H1 (cell line): Measurements from ENCODE around the gene DOCK10. TPM values are rescaled to one million over a fixed set of nuclear protein-coding genes. Genes with fewer than 3 reads are reported as not detected.

Experiments
- CTCF ChIA-PET: fragments of 300-600 bp; sonication (Branson Sonifier 250); formaldehyde crosslinking; loops from one replicate; lab custom pipeline; 2021; ENCODE audit not compliant: partially characterized antibody; lab: Charles Lee
- POLR2A ChIA-PET: fragments of 300-600 bp; sonication (Branson Sonifier 250); formaldehyde crosslinking; loops from one replicate; lab custom pipeline; 2021; ENCODE audit warnings: inconsistent platforms; ENCODE audit not compliant: partially characterized antibody; lab: Charles Lee
- DNase-seq, 2 experiments: peaks; one replicate each; pipeline versions ENCODE4 v3.0.0 to v3.0.0-alpha.2; 2010 to 2022; ENCODE audit warnings: low spot score in 2 of 2, low read depth in 1 of 2, mixed read lengths in 1 of 2
- FAIRE-seq: peaks from 2 replicates; lab custom pipeline; 2011; peaks lifted over from hg19 to GRCh38; lab: Jason Lieb, UNC
- H2AFZ ChIP-seq: 2 replicates; pipeline ENCODE4 v1.8.1; 2012; ENCODE audit warnings: low read length, inconsistent platforms
- H2AK5ac ChIP-seq: 2 replicates; pipeline ENCODE4 v1.6.1; 2013; ENCODE audit warnings: low read depth, low read length
- H2BK120ac ChIP-seq: replicated peaks from 2 replicates; pipeline ENCODE3; 2013; ENCODE audit warnings: low read depth, low read length, inconsistent platforms
- H2BK12ac ChIP-seq: 2 replicates; pipeline ENCODE4 v1.6.1; 2013; ENCODE audit warnings: low read depth, low read length
- H2BK15ac ChIP-seq: 2 replicates; pipeline ENCODE4 v1.6.1; 2013; ENCODE audit warnings: low read length
- H2BK20ac ChIP-seq: 2 replicates; pipeline ENCODE4 v1.6.1; 2013; ENCODE audit warnings: low read length
- H2BK5ac ChIP-seq: 2 replicates; pipeline ENCODE4 v1.6.1; 2013; ENCODE audit warnings: low read depth, low read length
- H3K14ac ChIP-seq: 2 replicates; pipeline ENCODE4 v1.6.1; 2013; ENCODE audit warnings: inconsistent platforms; ENCODE audit not compliant: insufficient read length
- H3K18ac ChIP-seq: 2 replicates; pipeline ENCODE4 v1.6.1; 2013; ENCODE audit warnings: low read length; ENCODE audit errors: extremely low read depth
- H3K23ac ChIP-seq: 2 replicates; pipeline ENCODE4 v1.6.1; 2013; ENCODE audit warnings: inconsistent platforms; ENCODE audit not compliant: insufficient read length
- H3K23me2 ChIP-seq: 2 replicates; pipeline ENCODE4 v1.6.1; 2013; ENCODE audit warnings: low read depth, low read length
- H3K27ac ChIP-seq: 2 replicates; pipeline ENCODE4 v1.6.1; 2011; ENCODE audit warnings: low read depth, low read length, inconsistent platforms
- H3K27me3 ChIP-seq, 4 experiments: replicated peaks in 1 of 4; 1 replicate in 1 of 4; 2 replicates in 3 of 4; pipeline versions ENCODE4 v1.6.1 to v1.8.1; 2011 to 2013; ENCODE audit warnings: low read length in 3 of 4, mild to moderate bottlenecking in 3 of 4, inconsistent platforms in 2 of 4, mixed read lengths in 2 of 4, moderate library complexity in 1 of 4; ENCODE audit not compliant: control insufficient read depth in 3 of 4, insufficient read depth in 3 of 4; ENCODE audit errors: extremely low read depth in 1 of 4
- H3K36me3 ChIP-seq, 4 experiments: 2 replicates each; pipeline versions ENCODE4 v1.6.1 to v1.8.1; 2011 to 2013; ENCODE audit warnings: mild to moderate bottlenecking in 4 of 4, low read length in 3 of 4, moderate library complexity in 2 of 4, control low read depth in 1 of 4, inconsistent platforms in 1 of 4; ENCODE audit not compliant: insufficient read depth in 4 of 4, control insufficient read depth in 2 of 4
- H3K4ac ChIP-seq: replicated peaks from 2 replicates; pipeline ENCODE3; 2013; ENCODE audit warnings: low read length, low read depth, mixed read lengths, inconsistent platforms; ENCODE audit not compliant: insufficient read length
- H3K4me1 ChIP-seq, 4 experiments: replicated peaks in 1 of 4; 1 replicate in 1 of 4; 2 replicates in 3 of 4; pipeline versions ENCODE4 v1.6.1 to v1.8.1; 2011 to 2013; ENCODE audit warnings: low read length in 3 of 4, inconsistent platforms in 2 of 4, mixed read lengths in 1 of 4; ENCODE audit not compliant: insufficient read depth in 4 of 4, control insufficient read depth in 3 of 4
- H3K4me2 ChIP-seq, 2 experiments: 2 replicates each; pipeline versions ENCODE4 v1.6.1 to v1.8.1; 2011 to 2013; ENCODE audit warnings: low read depth in 2 of 2, low read length in 2 of 2, control low read depth in 1 of 2, inconsistent platforms in 1 of 2, mild to moderate bottlenecking in 1 of 2; ENCODE audit not compliant: insufficient read depth in 1 of 2
- H3K4me3 ChIP-seq, 4 experiments: fragments of 200-600, 300-600 bp in 1 of 4; sonication (generic), shearing (Covaris generic), sonication (Bioruptor Twin) in 1 of 4; 2 replicates each; pipeline versions ENCODE4 v1.5.1 to v1.8.1; 2011 to 2016; ENCODE audit warnings: low read length in 4 of 4, low read depth in 3 of 4, control low read depth in 2 of 4, inconsistent platforms in 2 of 4, mild to moderate bottlenecking in 2 of 4, mixed read lengths in 1 of 4, moderate library complexity in 1 of 4; ENCODE audit not compliant: insufficient read depth in 2 of 4; ENCODE audit errors: extremely low read depth in 1 of 4
- H3K56ac ChIP-seq: replicated peaks from 2 replicates; pipeline ENCODE3; 2013; ENCODE audit warnings: low read depth, mild to moderate bottlenecking, mixed read lengths, low read length, inconsistent platforms; ENCODE audit not compliant: insufficient read length
- H3K79me1 ChIP-seq: 2 replicates; pipeline ENCODE4 v1.6.1; 2013; ENCODE audit warnings: low read depth, low read length, control low read depth
- H3K79me2 ChIP-seq, 2 experiments: 2 replicates each; pipeline versions ENCODE4 v1.6.1 to v1.8.1; 2012 to 2013; ENCODE audit warnings: low read length in 2 of 2, mild to moderate bottlenecking in 2 of 2, inconsistent platforms in 1 of 2; ENCODE audit not compliant: insufficient read depth in 2 of 2, control insufficient read depth in 1 of 2
- H3K9ac ChIP-seq, 4 experiments: replicated peaks in 1 of 4; 1 replicate in 1 of 4; 2 replicates in 3 of 4; pipeline versions ENCODE4 v1.6.1 to v1.8.1; 2011 to 2013; ENCODE audit warnings: low read depth in 3 of 4, low read length in 3 of 4, control low read depth in 2 of 4, mild to moderate bottlenecking in 2 of 4, moderate library complexity in 2 of 4, inconsistent platforms in 1 of 4; ENCODE audit errors: extremely low read depth in 1 of 4
- H3K9me3 ChIP-seq, 2 experiments: 2 replicates each; pipeline versions ENCODE4 v1.6.1 to v1.8.1; 2012 to 2013; ENCODE audit warnings: mild to moderate bottlenecking in 2 of 2, moderate library complexity in 2 of 2, control low read depth in 1 of 2, inconsistent platforms in 1 of 2, low read depth in 1 of 2, low read length in 1 of 2, mixed read lengths in 1 of 2; ENCODE audit not compliant: insufficient read depth in 2 of 2
- H4K20me1 ChIP-seq, 2 experiments: replicated peaks in 1 of 2; 2 replicates each; pipeline versions ENCODE3 to v1.8.1; 2011 to 2013; ENCODE audit warnings: inconsistent platforms in 2 of 2, low read length in 2 of 2, mild to moderate bottlenecking in 1 of 2; ENCODE audit not compliant: insufficient read depth in 2 of 2, control insufficient read depth in 1 of 2
- H4K5ac ChIP-seq: 2 replicates; pipeline ENCODE4 v1.6.1; 2013; ENCODE audit warnings: low read length, low read depth, mixed read lengths, inconsistent platforms; ENCODE audit not compliant: insufficient read length
- H4K8ac ChIP-seq: 2 replicates; pipeline ENCODE4 v1.8.0; 2013; ENCODE audit warnings: mild to moderate bottlenecking, moderate library complexity, low read length, inconsistent platforms; ENCODE audit not compliant: insufficient read depth; ENCODE audit errors: extremely low read depth
- H4K91ac ChIP-seq: replicated peaks from 2 replicates; pipeline ENCODE3; 2013; ENCODE audit warnings: low read length, mixed read lengths, inconsistent platforms; ENCODE audit not compliant: insufficient read length
- ASH2L ChIP-seq: fragments of 200-600, 300-600 bp; sonication (generic); IDR thresholded peaks from one replicate; pipeline ENCODE4 v1.7.1; 2017; ENCODE audit warnings: low read length
- CBX5 ChIP-seq: fragments of 300-800, 300-1000 bp; sonication (generic); IDR thresholded peaks from 2 replicates; pipeline ENCODE4 v1.7.1; 2016; ENCODE audit warnings: antibody characterized with exemption, low read length, low read depth
- EGR1 ChIP-seq: IDR thresholded peaks from 2 replicates; pipeline ENCODE4 v1.6.1; 2011; ENCODE audit warnings: low read depth, low read length, borderline replicate concordance
- EP300 ChIP-seq, 2 experiments: IDR thresholded peaks; 1 replicate in 1 of 2; 2 replicates in 1 of 2; pipeline ENCODE4 v1.6.1; 2011 to 2012; ENCODE audit warnings: low read depth in 2 of 2, low read length in 2 of 2, mild to moderate bottlenecking in 2 of 2, borderline replicate concordance in 1 of 2, inconsistent platforms in 1 of 2, moderate library complexity in 1 of 2
- NANOG ChIP-seq: IDR thresholded peaks from 2 replicates; pipeline ENCODE4 v1.6.1; 2011; ENCODE audit warnings: low read length, low read depth, mild to moderate bottlenecking, inconsistent platforms; ENCODE audit not compliant: insufficient read depth, poor library complexity, severe bottlenecking
- RBBP5 ChIP-seq: IDR thresholded peaks from 2 replicates; pipeline ENCODE4 v1.7.1; 2012; ENCODE audit warnings: low read depth, mild to moderate bottlenecking, inconsistent platforms, low read length, moderate library complexity, borderline replicate concordance
- RFX5 ChIP-seq: IDR thresholded peaks from 2 replicates; pipeline ENCODE4 v1.6.1; 2011; ENCODE audit warnings: low read depth, low read length, improper control_type of control experiment, borderline replicate concordance
- SIRT6 ChIP-seq: IDR thresholded peaks from one replicate; pipeline ENCODE4 v1.7.1; 2012; ENCODE audit warnings: low read length, inconsistent platforms
- SP1 ChIP-seq: IDR thresholded peaks from 2 replicates; pipeline ENCODE4 v1.6.1; 2011; ENCODE audit warnings: low read depth, low read length
- WGBS, 2 experiments: shearing (Covaris generic) in 1 of 2; methylation state at CpG; one replicate each; pipeline versions ENCODE4 v1.1.6 to v1.1.7; 2013 to 2015; ENCODE audit warnings: low lambda C conversion rate in 2 of 2, mixed read lengths in 2 of 2, inconsistent platforms in 1 of 2, low coverage in 1 of 2, missing lambda C conversion rate in 1 of 2; ENCODE audit not compliant: insufficient replicate concordance in 2 of 2, insufficient coverage in 1 of 2, insufficient read length in 1 of 2; ENCODE audit errors: extremely low coverage in 1 of 2, missing lambda C conversion rate in 1 of 2; 5-methylcytosine and 5-hydroxymethylcytosine counted together
- polyA plus RNA-seq, 7 experiments: library from polyadenylated mRNA; depleted of rRNA in 3 of 7; stranded (reverse) in 5 of 7; unstranded in 2 of 7; fragments of >200 nt in 5 of 7; fragments of 200-250 nt in 2 of 7; gene quantifications; 1 replicate in 5 of 7; 2 replicates in 1 of 7; 4 replicates in 1 of 7; pipeline versions ENCODE4 v1.2.1 to v1.2.3, GENCODE V29; 2011 to 2013; ENCODE audit warnings: missing spikeins in 2 of 7, mixed read lengths in 2 of 7
- total RNA-seq: library from RNA; stranded (reverse); fragmentation: NEBNext Ultra II Directional; extraction: Animal tissue kit (Norgen Biotek cat#: 25700); gene quantifications from 2 replicates; pipeline ENCODE4 v1.2.1, GENCODE V29; 2021
- TF ChIP-seq, protein P1 (sequence below), 3 experiments: IDR thresholded peaks; 1 replicate in 2 of 3; 2 replicates in 1 of 3; pipeline versions ENCODE4 v1.5.1 to v1.6.1; 2011; ENCODE audit warnings: low read length in 3 of 3, mild to moderate bottlenecking in 3 of 3, inconsistent platforms in 2 of 3, low read depth in 1 of 3, moderate library complexity in 1 of 3; ENCODE audit not compliant: insufficient read depth in 1 of 3; ENCODE audit errors: control extremely low read depth in 1 of 3
- TF ChIP-seq, protein P2 (sequence below): IDR thresholded peaks from 2 replicates; pipeline ENCODE4 v1.6.1; 2012; ENCODE audit warnings: inconsistent platforms

The DOCK10 gene
- total and polyA plus RNA-seq, 2 of the 8 experiments (the other 6 are each of a cell fraction or from before 2014, with no cell fraction given), result 0.33 to 1.6 TPM

DNA sequence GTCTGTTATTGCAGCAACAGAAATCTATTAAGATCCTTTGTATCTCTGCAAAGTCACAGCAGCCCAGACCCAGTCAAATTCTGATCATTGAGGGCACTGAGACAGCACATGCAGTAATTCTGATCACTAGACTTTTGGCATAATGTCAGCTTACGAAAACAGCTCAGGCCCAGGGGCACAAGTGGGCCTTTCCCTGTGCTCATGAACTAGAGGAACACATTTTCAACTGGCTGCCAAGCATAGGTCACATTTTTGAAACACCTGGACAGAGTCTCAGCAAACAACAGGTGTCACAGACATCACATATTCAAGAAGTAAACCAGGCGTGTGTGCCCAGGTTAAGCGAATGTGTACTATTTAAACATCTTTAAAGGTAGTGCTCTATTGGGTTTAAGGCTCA, 13.7 kb downstream of the DOCK10 start:
- ChIA-PET CTCF (no interaction called here), POLR2A (no interaction called here)
- Histone ChIP-seq H2AK5ac (no peak overlapping the region), H2BK20ac (no peak overlapping the region), H3K4me2 (no peak overlapping the region), H4K20me1 (no peaks in the 10 kb centered on the region), H3K23me2 (no peaks in the 10 kb centered on the region), H3K27ac (no peak overlapping the region), H3K4ac (no peak overlapping the region), H2AFZ (no peak overlapping the region), H2BK15ac (no peak overlapping the region), H2BK12ac (no peak overlapping the region), H3K23ac (no peak overlapping the region), H3K18ac (no peak overlapping the region), H3K79me2 (no peaks in the 10 kb centered on the region), H2BK5ac (no peak overlapping the region), H3K27me3 (no peaks in the 10 kb centered on the region), H4K8ac (no peak overlapping the region), H3K4me3 (no peak overlapping the region), H3K4me1 (no peaks in the 10 kb centered on the region), H3K9me3 (no peaks in the 10 kb centered on the region), H4K5ac (no peak overlapping the region), H4K91ac (no peak overlapping the region), H3K36me3 (no peaks in the 10 kb centered on the region), H3K9ac (no peak overlapping the region), H3K14ac (no peak overlapping the region), H3K56ac (no peak overlapping the region), H2BK120ac (no peak overlapping the region), H3K79me1 (no peaks in the 10 kb centered on the region)
- DNase-seq, result no peak
- TF ChIP-seq RFX5 (no peak), RBBP5 (no peak), EGR1 (no peak), NANOG (no peak), ASH2L (no peak), SIRT6 (no peak), SP1 (no peak), CBX5 (no peak), EP300 (IDR thresholded peaks at IDR 0.05; ENCODE audit: borderline replicate concordance in 1 of 2, low read depth in 2 of 2, low read length in 2 of 2) (no peak)
- TF ChIP-seq, protein P1, sequence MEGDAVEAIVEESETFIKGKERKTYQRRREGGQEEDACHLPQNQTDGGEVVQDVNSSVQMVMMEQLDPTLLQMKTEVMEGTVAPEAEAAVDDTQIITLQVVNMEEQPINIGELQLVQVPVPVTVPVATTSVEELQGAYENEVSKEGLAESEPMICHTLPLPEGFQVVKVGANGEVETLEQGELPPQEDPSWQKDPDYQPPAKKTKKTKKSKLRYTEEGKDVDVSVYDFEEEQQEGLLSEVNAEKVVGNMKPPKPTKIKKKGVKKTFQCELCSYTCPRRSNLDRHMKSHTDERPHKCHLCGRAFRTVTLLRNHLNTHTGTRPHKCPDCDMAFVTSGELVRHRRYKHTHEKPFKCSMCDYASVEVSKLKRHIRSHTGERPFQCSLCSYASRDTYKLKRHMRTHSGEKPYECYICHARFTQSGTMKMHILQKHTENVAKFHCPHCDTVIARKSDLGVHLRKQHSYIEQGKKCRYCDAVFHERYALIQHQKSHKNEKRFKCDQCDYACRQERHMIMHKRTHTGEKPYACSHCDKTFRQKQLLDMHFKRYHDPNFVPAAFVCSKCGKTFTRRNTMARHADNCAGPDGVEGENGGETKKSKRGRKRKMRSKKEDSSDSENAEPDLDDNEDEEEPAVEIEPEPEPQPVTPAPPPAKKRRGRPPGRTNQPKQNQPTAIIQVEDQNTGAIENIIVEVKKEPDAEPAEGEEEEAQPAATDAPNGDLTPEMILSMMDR (IDR thresholded peaks at IDR 0.05; ENCODE audit: control extremely low read depth in 1 of 3, insufficient read depth in 1 of 3, low read depth in 1 of 3, low read length in 3 of 3), result no peak
- TF ChIP-seq, protein P2, sequence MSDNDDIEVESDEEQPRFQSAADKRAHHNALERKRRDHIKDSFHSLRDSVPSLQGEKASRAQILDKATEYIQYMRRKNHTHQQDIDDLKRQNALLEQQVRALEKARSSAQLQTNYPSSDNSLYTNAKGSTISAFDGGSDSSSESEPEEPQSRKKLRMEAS, result no peak
- WGBS, 2 experiments, result 85% methylated on average over 3 of the region's 3 CpGs; no CpG with 5 or more reads in 1 of the 2 experiments
- no peak for FAIRE-seq
